Measurements from ENCODE around the gene GDNF. TPM values are rescaled to one million over a fixed set of nuclear protein-coding genes. Genes with fewer than 3 reads are reported as not detected.

GDNF gene
- total RNA-seq, 4 donors from 2014 or later: not detected

DNA sequence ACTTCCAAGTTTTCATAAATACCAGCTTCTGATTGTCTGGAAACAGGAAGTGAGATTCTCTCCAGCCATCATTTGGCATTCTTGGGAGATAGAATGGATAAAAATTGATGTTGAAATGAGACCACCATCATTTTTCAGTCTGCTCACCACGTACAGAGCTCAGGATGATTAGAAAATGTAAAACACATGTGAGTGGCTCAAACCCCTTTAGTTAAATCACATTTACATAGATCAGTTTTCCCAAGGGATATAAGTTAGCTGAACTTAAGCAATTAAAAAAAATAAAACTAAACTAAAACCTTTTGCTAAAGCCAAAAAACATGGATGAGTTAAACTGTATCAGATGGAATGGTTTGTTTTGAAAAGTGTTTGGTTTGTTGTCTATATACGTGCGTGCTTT, 37.1 kb upstream of the GDNF start:
- WGBS, 2 donors: 52 to 62% methylated on average over 3 of the region's 3 CpGs
- Histone ChIP-seq H3K4me3 (no peak overlapping the region), H3K9me3 (peaks cover 0 to 5% (median 0%) of the 10 kb centered on the region in 4 donors), H3K4me1 (no peaks in the 10 kb centered on the region), H3K27me3 (no peaks in the 10 kb centered on the region), H3K27ac (no peak overlapping the region), H3K36me3 (no peaks in the 10 kb centered on the region)
- DNase-seq (ENCODE audit: low spot score in 2 of 2): no peak
- TF ChIP-seq, protein P1, sequence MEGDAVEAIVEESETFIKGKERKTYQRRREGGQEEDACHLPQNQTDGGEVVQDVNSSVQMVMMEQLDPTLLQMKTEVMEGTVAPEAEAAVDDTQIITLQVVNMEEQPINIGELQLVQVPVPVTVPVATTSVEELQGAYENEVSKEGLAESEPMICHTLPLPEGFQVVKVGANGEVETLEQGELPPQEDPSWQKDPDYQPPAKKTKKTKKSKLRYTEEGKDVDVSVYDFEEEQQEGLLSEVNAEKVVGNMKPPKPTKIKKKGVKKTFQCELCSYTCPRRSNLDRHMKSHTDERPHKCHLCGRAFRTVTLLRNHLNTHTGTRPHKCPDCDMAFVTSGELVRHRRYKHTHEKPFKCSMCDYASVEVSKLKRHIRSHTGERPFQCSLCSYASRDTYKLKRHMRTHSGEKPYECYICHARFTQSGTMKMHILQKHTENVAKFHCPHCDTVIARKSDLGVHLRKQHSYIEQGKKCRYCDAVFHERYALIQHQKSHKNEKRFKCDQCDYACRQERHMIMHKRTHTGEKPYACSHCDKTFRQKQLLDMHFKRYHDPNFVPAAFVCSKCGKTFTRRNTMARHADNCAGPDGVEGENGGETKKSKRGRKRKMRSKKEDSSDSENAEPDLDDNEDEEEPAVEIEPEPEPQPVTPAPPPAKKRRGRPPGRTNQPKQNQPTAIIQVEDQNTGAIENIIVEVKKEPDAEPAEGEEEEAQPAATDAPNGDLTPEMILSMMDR (IDR thresholded peaks at IDR 0.05): no peak
- TF ChIP-seq EP300 (IDR thresholded peaks at IDR 0.05) (no peak), POLR2A (IDR thresholded peaks at IDR 0.05) (no peak)

DNA sequence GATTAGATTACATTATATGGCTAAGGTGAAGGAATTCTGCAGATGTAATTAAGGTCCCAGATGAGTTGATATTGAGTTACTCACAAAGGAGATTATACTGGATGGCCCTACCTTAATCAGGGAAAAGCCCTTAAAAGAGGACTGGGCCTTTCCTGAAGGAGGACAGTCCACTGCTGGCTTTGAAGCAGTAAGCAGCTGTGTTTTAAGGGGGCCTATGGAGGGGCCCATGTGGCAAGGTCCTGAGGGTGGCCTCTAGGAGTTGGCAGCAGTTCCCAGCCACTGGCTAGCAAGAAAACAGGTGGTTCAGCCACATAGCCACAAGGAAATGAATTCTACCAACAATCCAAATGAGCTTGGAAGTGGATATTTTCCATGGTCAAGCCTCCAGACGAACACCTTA, 36.4 kb upstream of the GDNF start:
- DNase-seq (ENCODE audit: low spot score in 2 of 2): no peak
- Histone ChIP-seq H3K9me3 (peaks cover 0 to 5% (median 0%) of the 10 kb centered on the region in 4 donors), H3K36me3 (no peaks in the 10 kb centered on the region), H3K27me3 (no peaks in the 10 kb centered on the region), H3K4me1 (no peaks in the 10 kb centered on the region), H3K4me3 (no peak overlapping the region), H3K27ac (no peak overlapping the region)
- WGBS, 2 donors: 70 to 90% methylated on average over 1 of the region's 1 CpG
- TF ChIP-seq EP300 (IDR thresholded peaks at IDR 0.05): no peak
- TF ChIP-seq, protein P1 (IDR thresholded peaks at IDR 0.05): no peak
- TF ChIP-seq POLR2A (IDR thresholded peaks at IDR 0.05): no peak

DNA sequence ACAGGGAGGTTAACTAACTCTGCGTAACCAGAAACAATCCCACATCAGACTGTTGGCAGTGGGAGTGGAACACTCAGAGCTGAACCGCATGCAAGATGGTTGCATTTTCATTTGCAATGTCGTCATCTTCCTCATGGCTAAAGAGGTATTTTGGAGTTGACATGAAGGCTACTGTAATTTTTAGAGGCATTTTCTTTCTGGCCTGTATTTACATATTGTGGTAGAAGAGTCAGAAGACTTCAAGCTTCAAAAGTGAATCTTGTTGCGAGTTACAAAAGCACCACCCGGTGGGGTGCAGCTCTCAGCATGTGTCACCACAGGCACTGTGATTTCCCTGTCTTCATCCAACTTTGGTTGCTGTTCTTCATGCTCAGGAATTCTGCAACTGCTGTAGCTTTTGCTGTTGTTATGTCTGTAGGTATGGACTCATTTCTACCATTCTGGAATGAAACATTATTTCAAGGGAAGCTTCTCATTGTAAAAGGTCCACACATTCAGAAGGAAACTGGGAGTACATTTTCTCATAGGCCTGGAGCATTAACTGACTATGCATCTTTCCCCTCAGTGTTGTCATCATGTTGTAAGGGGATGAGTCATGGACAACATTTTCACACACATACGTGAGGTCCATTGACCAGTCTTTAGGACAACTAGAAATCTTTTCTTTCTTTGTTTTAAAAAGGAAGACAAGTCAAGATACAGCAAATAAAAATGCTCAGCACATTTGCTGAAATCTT, 35.4 kb upstream of the GDNF start:
- WGBS, 2 donors: 83 to 84% methylated on average over 6 of the region's 6 CpGs
- TF ChIP-seq POLR2A (IDR thresholded peaks at IDR 0.05): no peak

DNA sequence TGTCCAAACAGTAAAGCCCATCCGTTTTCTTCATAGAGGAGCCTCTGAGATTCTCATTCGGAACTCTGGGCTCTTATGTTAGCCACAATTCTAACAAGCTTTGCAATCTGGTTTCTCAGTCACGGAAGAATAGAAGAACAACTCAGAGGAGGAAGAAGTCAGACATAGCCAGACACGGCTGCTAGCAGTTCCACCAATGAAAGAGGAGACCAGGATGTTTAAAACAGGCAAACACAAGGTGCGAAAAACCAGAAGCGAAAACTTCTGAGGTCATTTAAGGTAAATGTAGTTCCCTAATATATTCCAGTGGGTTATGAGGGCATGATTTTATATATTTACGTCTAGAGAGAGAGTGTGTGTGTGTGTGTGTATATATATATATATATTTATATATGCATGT, 34.1 kb upstream of the GDNF start:
- H3K27me3 ChIP-seq: no peaks in the 10 kb centered on the region
- no peaks in the 10 kb centered on the region for H3K4me1 ChIP-seq
- H3K4me3 ChIP-seq: no peak overlapping the region
- no peak for DNase-seq (ENCODE audit: low spot score in 2 of 2)
- no peaks in the 10 kb centered on the region for H3K36me3 ChIP-seq
- 88 to 90% methylated on average over 7 of the region's 7 CpGs for WGBS, 2 donors
- H3K9me3 ChIP-seq: peaks cover 0 to 5% (median 0%) of the 10 kb centered on the region in 4 donors
- no peak overlapping the region for H3K27ac ChIP-seq
- TF ChIP-seq POLR2A (IDR thresholded peaks at IDR 0.05) (no peak), EP300 (IDR thresholded peaks at IDR 0.05) (no peak)
- TF ChIP-seq, protein P1 (IDR thresholded peaks at IDR 0.05): no peak

More for the DNA sequence above, 35.4 kb upstream of the GDNF start:
- no peaks in the 10 kb centered on the region for H3K27me3 ChIP-seq
- no peak overlapping the region for H3K27ac ChIP-seq
- H3K4me1 ChIP-seq: no peaks in the 10 kb centered on the region
- no peaks in the 10 kb centered on the region for H3K36me3 ChIP-seq
- peaks cover 0 to 5% (median 0%) of the 10 kb centered on the region in 4 donors for H3K9me3 ChIP-seq
- DNase-seq (ENCODE audit: low spot score in 2 of 2): no peak
- no peak overlapping the region for H3K4me3 ChIP-seq

DNA sequence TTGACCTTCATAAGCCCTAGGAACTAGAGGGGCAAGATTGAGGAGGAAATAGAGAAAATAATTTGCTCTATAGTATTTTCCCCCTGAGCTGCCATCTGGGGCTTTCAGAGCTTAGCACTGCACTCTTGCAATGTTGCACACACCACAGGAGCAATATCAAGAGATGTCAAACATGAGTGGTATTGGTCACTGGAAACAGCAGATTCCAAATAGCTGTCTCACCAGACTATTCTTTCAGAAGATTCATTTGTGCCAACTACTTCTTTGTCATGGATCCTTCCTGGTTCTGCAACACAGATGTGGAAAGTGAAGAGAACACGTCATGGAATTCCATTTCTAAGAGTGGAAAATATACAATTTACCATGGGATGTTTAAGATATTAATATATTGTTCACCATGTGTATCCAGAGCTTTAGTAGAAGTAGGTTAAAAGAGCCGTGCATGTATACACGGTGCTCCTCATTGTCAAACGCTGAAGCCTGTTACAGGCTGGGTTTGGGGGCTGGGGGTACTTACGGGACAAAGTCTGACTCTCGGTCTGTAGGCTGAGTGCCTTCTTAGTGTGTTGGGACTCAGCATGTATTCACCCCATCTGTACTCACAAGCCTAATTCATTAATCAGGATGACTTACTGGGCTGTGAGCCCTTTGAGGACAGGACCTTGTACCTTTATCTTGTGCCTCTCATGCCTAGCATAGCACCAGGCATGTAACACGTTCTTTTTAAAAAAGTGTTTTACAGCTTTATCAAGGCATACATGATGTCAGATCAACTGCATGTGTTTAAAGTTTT, 31.4 kb upstream of the GDNF start:
- Histone ChIP-seq H3K4me1 (no peaks in the 10 kb centered on the region), H3K9me3 (peaks cover 0 to 5% (median 0%) of the 10 kb centered on the region in 4 donors), H3K36me3 (no peaks in the 10 kb centered on the region), H3K27ac (no peak overlapping the region), H3K4me3 (no peak overlapping the region), H3K27me3 (no peaks in the 10 kb centered on the region)
- DNase-seq (ENCODE audit: low spot score in 2 of 2): no peak
- no peak for TF ChIP-seq POLR2A (IDR thresholded peaks at IDR 0.05)
- no peak for TF ChIP-seq EP300 (IDR thresholded peaks at IDR 0.05)
- TF ChIP-seq, protein P1 (IDR thresholded peaks at IDR 0.05): no peak
- WGBS, 2 donors: 81 to 85% methylated on average over 7 of the region's 7 CpGs

Measured in tibial nerve (tissue), 4 donors.